NCI-H524 treated with DMSO at 0.1 percent for 48 hours (cell line): ENCODE data around the gene BAMBI.
"Not testable (repeated sequence)": the region's sequence is repeated elsewhere in the genome, so short reads cannot be mapped to it uniquely, and the experiment has no call there.

Experiments used
- DNase-seq: peaks from one replicate; lab custom pipeline; 2025; lab: John Stamatoyannopoulos, UW

Gene BAMBI

DNA sequence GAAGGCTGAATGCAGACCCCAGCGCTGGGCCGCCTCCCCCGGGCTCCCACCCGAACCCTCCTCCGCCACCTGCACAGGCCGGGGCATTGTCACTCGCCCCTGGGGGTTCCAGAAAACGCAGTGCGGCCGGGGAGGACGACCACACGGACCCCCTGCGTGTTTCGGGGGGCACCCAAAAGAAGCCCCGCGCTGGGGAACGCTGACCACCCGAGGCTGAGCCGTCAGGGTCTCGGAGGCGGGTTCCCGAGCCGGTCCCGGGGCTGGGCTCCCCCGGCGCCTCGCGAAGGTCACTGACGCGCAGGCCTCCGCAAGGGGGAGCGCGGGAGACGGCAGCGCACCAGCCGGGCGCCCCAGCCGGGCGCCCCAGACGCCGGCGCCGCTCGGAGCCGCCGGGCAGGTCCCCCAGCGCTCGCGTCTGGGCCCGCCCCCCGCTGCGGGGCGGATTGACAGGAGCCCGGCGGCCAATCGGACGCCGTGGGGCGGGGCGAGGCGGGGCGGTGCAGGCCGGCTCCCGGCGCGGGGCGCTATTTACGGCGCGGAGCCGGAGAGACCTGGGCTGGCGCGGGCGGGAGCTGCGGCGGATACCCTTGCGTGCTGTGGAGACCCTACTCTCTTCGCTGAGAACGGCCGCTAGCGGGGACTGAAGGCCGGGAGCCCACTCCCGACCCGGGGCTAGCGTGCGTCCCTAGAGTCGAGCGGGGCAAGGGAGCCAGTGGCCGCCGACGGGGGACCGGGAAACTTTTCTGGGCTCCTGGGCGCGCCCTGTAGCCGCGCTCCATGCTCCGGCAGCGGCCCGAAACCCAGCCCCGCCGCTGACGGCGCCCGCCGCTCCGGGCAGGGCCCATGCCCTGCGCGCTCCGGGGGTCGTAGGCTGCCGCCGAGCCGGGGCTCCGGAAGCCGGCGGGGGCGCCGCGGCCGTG is at the start of gene BAMBI:
Gene BAMBI, plus strand, starts transcription at position 554 of the 920 bp plus-strand sequence. CDS start 377 bp downstream, outside the sequence.
- DNase-seq, result no peak

- DNase-seq, result no peak
These were observed 49.0 kb upstream of the BAMBI start for GRCh38 chr10:28628184-28628893.

- no peak for DNase-seq
These were observed 45.3 kb upstream of the BAMBI start for GRCh38 chr10:28631896-28632583.

DNA sequence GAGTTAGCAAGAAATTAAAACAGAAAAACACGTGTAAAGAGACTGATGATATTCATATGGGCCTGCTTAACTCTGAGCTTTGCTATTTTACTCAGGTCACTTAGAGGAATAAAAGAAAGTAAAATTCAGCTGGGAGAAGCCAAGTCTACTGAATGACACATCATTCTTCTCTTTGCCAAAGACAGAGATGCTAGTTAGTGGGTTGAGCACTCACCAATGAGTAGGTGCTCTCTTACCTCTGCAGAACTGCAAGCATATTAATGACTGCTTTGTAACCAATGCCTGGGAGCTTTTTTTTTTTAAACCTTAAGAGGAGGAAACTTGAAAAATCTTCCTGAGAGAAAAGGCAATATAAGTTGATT is 44.8 kb upstream of the BAMBI start:
- no peak for DNase-seq

- DNase-seq, result no peak
These were observed 43.6 kb upstream of the BAMBI start for GRCh38 chr10:28633750-28634149.

DNA sequence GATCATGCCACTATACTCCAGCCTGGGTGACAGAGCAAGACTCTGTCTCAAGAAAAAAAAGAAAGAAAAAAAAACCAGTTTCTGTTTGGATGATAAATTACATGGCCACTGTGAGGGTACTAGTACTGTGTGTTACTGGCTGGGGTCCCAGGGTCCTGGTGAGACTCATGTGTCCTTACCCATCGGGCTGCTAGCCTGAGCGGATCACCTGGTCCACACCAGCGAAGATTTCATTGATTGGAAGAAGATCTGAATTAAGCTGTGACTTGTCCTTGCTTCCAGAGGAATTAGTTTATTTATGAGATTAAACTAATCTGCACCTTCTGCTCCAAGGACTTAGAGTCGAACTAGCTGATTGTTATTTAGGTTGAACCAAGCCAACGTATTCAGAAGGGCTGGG is 40.0 kb upstream of the BAMBI start:
- peak; percentile 9 for DNase-seq

DNA sequence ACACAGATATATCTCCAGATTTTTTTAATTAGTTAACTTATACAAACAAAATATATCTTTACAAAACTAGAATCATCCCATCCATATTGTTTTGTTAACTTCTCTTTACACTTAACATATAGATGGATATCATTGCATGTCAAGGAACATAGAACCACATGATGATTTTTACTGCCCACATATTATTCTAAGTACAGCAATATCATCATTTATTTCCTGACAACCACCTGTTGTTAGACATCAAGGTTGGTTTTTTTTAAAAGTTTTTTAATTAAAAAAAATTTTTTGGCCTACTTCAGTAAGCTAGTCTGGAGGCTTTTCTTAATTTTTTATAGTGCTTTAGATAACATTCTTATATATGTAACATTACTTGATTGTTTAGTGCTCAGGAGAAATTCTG is 38.9 kb upstream of the BAMBI start:
- DNase-seq, result no peak

DNA sequence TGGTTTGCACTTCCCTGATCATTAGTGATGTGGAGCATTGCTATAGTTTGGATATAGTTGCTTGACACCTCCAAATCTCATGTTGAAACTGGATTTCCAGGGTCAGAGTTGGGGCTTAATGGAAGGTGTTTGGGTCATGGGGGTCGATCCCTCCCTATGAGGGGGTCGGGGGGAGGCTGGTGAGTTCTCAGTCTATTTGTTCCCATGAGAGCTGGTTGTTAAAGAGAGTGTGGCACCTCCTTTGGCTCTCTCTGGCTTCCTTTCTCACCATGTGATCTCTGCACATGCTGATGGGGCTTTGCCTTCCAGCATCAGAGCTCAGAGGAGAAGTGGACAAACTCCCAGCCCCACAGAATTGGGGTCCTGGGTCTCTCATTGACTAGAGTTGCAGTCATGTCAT is 36.8 kb upstream of the BAMBI start:
- DNase-seq, result no peak

DNA sequence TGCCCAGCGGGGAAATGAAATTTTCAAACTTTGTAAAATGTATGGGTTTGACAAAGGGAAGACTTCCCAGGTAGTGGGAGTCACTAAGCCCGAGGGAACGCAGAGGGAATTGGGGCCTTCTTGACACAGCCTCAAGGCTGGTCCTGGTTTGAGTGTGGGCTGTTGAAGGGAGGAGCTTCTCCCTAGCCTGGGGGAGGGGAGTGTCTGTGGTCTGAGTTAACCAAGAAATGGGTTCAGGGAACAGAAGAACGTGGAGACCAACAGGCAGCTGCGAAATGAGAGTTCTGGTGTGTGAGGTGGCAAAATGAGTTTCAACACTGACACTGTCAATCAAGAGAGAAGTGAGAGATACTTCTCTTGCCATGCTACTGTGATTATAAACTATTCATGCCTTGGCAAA is 32.7 kb upstream of the BAMBI start:
- DNase-seq, result no peak

DNA sequence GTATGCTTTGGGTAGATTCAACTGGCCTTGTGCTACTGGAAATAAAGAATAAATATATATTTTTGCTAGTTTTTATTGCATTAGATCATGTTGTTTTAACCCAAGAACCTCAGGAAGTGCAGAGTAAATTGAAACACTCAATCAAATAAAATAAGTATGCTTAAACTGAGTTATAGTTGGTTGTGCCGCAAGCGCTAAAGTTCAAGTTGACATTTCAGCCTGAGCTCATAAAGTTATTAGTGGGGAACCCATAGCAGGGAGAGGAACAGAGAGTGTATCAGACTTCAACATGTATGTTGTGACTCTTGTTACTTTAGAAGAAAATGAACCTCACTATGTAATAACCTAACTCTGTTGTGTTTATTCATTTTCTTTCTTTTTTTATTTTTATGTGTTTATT is 25.2 kb upstream of the BAMBI start:
- no peak for DNase-seq

DNA sequence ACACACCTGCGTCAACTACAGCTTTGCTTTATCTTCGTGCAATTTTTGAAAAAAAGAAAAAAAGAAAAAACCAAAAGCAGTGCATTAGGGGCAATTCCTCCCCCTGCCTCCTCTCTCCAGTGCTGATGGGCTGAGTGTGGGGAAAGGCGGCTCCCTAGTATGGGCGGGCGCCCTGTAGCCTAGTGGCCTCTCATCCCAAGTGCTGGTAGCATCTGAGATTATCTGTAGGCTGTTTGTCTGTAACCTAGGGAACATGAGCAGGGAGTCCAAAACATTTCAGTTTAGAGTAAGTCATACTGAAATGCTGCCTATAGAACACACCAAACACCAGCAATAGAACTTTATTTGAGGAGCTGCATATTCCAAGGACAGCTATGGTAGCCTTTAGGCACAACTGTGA is 24.6 kb upstream of the BAMBI start:
- no peak for DNase-seq

GRCh38 chr10:28658824-28659223 is 18.5 kb upstream of the BAMBI start:
- DNase-seq, result not testable (repeated sequence)

DNA sequence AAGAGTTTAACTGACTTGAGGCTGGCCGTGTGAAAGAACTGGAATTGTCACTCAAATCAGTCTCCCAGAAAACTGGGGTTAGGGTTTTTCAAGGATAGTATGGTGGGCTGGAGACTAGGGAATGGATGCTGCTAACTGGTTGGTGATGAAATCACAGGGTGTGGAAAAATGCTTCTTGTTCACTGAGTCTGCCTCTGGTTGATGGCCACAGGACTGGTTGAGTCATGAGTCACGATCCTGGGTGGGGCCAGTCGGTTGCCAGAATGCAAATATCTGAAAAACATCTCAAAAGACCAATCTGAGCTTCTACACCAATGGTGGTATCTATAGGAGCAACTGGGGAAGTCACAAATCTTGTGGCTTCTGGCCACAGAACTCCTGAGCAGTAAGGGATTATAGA is 16.3 kb upstream of the BAMBI start:
- DNase-seq, result no peak

GRCh38 chr10:28663576-28664368 is 13.5 kb upstream of the BAMBI start:
- DNase-seq, result no peak

DNA sequence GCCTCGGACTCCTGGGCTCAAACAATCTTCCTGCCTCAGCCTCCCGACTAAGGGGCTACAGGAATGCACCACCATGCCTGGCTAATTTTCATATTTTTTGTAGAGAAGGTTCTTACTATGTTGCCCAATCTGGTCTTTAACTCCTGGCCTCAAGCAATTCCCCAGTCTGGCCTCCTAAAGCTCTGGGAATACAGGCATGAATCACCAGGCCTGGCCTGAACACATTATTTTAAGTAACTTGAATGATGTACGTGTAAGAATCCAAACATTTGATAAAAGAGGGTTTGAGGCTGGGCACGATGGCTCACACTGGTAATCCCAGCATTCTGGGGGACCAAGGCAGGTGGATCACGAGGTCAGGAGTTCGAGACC is 13.0 kb upstream of the BAMBI start:
- no peak for DNase-seq

- no peak for DNase-seq
These were observed 10.4 kb upstream of the BAMBI start for GRCh38 chr10:28666751-28667467.

DNA sequence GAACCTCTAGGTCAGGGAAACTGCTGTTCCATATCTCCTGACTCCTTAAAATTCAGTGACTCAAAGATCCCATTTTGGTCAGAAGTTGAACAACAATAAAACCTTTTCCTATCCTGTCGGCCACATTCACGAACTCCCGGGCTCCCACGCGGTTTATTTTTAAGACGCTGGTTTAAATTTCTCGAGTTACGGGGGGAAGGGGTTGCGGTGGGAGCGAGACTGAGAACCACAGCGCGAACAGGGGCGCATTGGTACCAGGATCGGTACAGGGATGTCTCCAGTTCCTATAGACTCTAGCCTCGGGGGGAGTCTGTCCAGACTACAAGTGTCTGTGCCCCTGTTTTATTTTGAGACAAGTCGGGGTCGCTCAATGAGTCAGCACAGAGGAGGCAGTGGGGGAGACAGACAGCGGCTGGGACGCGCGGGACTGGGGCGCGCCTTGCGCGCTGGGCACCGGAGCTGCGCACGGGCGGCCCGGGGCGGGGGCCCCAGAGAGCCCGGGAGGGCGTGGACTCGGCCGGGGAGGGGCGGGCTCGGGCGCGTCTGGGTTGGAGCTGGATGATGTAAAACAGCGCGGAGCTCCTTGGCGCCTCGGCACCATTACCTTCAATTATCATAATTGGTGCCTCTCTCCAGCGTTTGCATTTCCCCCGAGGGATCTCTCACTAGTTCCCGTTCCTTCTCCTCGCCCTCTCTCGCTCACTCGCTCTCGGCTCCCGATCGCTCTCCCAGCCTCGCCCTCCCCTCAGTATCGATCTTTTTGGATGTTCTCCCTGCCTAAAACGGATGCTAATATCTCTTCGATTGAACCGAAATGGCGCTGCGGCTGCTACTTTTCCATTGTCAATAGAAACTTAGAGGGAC is 8.7 kb upstream of the BAMBI start:
- no peak for DNase-seq

DNA sequence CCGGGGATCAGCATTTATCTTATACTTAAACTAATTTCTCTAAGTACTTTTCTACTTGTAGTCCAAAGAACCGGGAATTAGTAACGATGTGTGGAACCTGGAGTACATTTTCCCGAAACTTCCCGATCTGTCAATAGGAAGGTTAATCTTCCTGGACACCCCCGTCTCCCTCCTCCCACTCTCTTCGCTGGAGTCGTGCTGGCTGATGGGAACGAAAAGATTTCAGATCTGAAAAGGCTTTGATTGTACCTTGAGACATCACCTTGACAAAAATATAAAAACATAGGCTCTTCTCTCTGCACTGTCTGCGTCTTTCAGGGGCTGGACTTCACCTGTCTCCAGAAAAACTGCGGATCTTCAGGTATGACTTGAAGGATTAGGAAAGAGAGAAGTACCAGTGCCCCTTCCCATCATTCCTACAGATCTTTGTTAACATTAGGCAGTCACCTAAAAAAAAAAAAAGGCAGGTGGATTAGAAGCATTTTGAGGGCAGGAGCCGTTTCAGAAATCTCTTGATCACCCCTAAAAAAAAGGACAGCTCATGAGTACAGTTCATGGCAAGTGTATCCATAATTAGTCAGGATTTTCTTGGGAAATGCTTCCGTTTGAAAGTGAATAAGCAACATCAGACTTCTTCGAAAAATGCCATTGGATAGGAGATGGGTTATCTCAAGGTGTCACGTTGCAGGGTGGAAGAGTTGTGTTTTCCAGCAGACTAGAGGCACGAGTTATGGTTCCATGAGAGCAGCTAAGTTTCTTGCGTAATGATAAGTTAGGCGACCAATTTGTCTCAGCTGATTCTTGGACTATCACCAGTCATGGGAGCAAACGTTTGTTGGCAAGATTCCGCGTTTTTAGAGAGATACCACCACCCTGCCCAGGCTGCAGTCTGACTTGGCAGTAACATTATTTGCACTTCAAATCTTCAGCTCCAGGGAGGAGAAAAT is 7.8 kb upstream of the BAMBI start:
- no peak for DNase-seq

GRCh38 chr10:28674782-28675181 is 2.5 kb upstream of the BAMBI start:
- no peak for DNase-seq
